HG03025 (cell line): ENCODE results near the gene SYT8.
"Not testable (repeated sequence)": the region's sequence is repeated elsewhere in the genome, so short reads cannot be mapped to it uniquely, and the experiment has no call there.

ENCODE experiments used
- ATAC-seq: cut with Tn5 transposase; IDR thresholded peaks from one replicate; pipeline ENCODE4 v1.9.1; 2021; ENCODE audit warnings: mild to moderate bottlenecking, moderate library complexity; ENCODE audit not compliant: unreplicated experiment, low FRiP score

The SYT8 gene

GRCh38 chr11:1834779-1835670, at the start of gene SYT8:
Gene SYT8 (plus strand): TSS chr11:1834990. CDS start chr11:1835106, 116 bp downstream.
- ATAC-seq, result no peak

GRCh38 chr11:1785749-1786413, 48.9 kb upstream of the SYT8 start:
- no peak for ATAC-seq

- ATAC-seq, result no peak
Measured at GRCh38 chr11:1786466-1786865, 48.3 kb upstream of the SYT8 start.

DNA sequence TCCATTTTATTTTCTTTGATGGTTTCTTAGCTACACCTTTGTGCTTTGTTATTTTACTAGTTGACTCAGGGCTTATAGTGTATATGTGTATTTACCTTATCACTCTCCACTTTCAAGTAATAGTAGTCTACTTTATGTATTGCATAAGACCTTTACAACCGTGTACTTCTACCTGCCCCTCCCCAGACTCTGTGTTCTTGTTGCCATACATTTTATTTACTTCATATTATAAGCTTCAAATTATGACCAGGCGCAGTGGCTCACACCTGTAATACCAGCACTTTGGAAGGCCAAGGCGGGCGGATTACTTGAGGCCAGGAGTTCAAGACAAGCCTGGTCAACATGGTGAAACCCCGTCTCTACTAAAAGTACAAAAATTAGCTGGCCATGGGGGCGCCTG, 42.9 kb upstream of the SYT8 start:
- ATAC-seq, result no peak

DNA sequence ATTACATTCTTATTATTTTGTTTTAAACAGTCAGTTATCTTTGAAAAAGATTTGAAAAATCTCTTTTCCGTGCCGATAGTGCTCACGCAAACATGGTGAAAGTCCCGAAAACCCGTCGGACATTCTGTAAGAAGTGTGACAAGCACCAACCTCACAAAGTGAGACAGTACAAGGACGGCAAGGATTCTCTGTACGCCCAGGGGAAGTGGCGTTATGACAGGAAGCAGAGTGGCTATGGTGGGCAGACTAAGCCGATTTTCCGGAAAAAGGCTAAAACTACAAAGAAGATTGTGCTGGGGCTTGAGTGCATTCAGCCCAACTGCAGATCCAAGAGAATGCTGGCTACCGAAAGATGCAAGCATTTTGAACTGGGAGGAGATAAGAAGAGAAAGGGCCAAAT, 42.3 kb upstream of the SYT8 start:
- ATAC-seq, result no peak

DNA sequence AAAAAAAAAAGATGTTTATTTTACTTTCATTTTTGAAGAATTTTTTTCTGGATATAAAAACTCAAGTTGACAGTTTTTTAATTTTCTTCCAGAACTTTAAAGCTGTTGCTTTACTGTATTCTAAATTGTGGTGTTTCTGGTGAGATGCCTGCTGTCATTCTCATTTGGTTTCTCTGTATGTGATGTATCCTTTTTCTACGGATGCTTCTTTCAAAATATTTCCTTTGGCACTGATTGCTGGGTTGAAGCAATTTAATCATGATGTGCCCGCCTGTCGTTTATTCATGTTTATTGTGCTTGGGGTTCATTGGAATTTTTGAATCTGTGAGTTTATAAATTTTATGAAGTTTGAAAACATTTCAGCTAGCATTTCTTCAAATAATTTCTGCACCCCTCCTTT, 41.7 kb upstream of the SYT8 start:
- ATAC-seq, result no peak

- ATAC-seq, result no peak
Measured at GRCh38 chr11:1796413-1797011, 38.3 kb upstream of the SYT8 start.

DNA sequence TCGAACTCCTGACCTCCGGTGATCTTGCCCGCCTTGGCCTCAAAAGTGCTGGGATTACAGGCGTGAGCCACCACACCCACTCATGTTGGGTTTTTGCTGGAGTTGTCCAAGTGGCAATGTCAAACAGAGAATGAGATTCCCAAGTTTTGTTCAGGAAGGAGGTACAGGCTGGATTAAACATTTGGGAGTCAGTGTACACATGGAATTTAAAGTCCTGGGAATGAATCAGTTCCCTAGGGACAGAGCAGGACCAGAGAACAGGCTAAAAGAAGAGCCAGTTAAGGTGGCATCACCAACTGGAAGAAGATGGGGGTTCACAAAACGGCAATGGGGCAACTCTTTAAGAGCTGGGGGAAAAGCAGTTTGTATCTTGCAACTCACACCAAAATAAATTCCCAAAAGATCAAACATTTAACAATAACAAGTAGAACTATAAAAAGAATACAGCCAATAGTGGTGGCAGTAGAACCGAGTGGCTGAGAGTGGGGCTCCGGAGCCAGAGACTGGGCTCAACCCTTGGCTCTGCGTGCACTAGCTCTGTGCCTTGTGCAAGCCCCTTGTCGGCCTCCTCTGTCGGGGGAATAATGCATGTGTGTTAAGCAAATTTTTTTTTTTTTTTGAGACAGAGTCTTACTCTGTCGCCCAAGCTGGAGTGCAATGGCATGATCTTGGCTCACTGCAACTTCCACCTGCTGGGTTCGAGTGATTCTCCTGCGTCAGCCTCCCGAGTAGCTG, 37.2 kb upstream of the SYT8 start:
- no peak for ATAC-seq

DNA sequence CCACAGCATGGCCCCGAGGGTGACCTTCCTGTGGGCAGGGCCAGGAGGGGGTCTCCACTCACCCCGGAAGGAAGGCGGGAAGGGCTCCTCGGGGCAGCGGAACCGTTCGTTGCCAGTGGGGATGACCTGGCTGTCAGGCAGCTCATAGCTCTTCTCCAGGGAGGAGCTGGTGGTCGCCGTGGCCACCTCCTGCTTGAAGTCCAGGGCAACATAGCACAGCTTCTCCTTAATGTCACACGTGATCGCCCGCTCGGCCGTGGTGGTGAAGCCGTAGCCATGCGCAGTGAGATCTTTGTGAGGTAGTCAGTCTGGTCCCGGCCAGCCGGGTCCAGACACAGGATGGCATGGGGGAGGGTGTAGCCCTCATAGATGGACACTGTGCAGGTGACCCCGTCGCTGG, 31.5 kb upstream of the SYT8 start:
- no peak for ATAC-seq

- not testable (repeated sequence) for ATAC-seq
Measured at GRCh38 chr11:1803835-1804519, 30.8 kb upstream of the SYT8 start.

GRCh38 chr11:1805525-1805924, 29.3 kb upstream of the SYT8 start:
- no peak for ATAC-seq

GRCh38 chr11:1807264-1807995, 27.4 kb upstream of the SYT8 start:
- ATAC-seq, result no peak

DNA sequence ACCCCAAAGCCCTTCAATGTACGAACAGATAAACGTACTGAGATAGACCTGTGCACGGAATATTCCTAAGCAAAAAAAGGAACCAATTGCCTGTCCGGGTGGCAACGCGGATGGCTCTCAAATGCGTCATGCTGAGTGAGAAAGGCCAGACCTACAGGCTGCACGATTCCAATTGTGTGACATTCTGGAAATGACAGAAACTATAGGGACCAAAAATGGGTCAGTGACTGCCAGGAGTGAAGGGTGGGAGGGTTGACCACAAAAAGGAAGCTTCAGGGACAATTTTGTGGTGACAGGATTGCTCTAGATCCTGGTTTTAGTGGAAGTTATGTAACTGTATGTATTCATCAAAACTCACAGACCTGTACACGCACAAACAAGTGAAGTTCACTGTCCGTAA, 24.0 kb upstream of the SYT8 start:
- ATAC-seq, result no peak

DNA sequence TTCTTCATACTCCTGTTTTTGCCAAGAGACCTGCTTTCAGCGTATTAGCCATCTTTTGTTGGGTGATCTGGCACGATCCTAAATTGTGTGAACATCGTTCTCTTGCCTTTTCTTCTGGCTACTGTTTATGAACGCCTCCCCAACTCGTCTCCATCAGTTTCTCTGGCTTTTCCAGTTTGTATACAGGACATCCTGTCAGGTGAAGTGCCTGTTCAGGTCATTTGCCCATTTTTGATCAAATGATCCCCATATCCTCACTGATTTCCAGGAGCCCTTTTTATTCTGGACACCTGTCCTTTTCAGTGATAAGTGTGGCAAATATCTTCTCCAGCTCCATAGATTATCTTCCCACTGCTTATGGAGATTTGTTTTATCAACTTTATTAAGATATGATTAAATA, 22.5 kb upstream of the SYT8 start:
- ATAC-seq, result no peak

DNA sequence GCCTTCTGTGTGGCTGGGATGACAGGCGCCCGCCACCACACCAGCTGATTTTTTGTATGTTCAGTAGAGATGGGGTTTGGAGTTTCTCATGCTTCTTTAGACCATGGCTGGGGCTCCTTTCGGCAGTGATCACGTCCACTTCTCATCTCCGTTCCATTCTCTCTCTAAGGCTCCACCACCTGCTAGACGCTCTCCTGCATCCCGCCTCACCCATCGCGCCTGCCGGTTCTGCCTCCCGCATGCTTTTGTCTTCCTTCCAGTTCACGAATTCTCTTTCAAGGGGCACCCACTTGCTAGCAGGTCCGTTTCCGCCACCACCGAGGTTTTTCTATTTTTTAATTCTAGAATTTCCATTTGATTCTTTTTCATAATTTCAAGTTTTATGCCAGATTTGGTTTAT, 22.0 kb upstream of the SYT8 start:
- no peak for ATAC-seq

GRCh38 chr11:1813356-1813755, 21.4 kb upstream of the SYT8 start:
- not testable (repeated sequence) for ATAC-seq

- no peak for ATAC-seq
Measured at GRCh38 chr11:1814691-1815090, 20.1 kb upstream of the SYT8 start.

- ATAC-seq, result no peak
Measured at GRCh38 chr11:1815311-1815710, 19.5 kb upstream of the SYT8 start.

DNA sequence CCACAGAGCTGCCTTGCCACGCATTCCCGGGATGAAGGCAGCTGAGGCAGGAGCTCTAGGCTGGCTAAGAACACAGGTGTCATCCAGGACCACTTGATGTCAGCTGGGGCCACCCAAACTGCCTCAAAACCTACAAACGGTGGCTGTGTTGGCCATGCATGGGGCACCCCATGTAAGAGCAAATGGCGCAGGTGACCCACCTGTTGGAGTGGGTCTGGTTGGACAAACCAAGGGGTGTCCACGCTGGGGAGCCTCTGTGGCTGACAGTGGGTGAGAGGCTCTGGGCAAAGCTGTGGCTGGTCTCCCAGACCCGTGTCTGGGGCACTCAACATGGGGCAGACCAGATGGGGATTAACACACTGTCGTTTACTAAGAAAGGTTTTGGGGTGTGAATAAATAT, 19.0 kb upstream of the SYT8 start:
- no peak for ATAC-seq

DNA sequence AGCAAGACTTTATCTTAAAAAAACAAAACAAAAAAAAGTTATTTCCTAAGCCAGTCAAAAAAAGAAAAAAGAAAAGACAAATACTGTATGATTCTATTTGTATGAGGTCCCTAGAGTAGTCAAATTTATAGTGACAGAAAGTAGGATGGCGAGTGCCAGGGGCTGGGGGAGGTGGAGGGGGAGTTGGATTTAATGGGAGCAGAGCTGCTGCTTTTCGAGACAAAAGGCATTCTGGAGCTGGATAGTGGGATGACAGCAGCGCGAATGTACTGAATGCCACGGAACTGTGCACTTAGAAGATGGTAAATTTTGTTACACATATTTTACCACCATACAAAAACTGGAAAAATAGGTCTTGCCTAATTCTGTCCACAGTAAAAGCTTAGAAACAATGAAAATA, 17.8 kb upstream of the SYT8 start:
- ATAC-seq, result no peak
